GM18861 (cell line): Measurements from ENCODE around the gene ATP9B.

Experiments
- ATAC-seq: cut with Tn5 transposase; IDR thresholded peaks from one replicate; pipeline ENCODE4 v1.9.1; 2021; ENCODE audit not compliant: unreplicated experiment

ATP9B gene

DNA sequence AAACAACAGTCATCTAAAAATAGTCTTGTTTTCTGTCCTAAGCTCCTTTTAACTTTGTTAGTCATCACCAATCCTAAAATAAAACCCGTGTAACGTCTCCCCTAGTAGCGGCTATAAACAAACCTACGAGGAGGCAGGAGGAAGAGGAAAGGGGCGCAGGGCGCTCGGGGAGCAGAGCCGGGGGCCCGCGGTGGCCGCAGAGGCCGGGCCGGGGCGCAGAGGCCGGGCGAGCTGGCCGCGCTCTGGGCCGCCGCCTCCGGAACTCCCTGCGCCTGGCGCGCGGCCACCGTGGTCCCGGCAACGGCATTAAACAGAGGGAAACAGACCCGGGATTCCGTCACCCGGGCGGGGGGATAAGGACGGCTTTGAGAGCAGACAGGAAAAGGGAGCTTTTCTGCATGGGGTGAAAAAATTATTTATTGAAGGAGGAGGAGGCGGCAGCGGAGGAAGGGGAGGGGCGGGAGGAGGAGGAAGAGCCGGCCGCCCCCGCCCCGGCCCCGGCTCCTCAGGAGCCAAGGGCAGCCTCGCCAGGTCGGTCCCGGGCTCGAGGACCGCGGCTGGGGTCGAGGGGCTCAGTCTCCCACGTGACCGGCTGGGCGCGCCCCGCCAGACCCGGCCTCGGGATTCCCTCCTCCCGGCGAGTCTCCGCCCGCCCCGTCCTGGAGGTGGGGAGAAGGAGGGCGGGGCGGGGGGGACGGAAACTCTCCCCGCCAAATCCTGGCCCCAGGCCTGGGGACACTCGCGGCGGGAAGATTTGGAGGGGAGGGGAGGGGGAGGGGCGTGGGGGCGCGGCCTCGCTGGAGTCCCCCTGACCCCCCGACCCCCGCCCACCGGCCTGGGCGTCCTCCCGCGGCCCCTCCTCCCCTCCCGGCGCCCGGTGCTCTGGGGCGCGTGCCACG lies 324.7 kb downstream of the ATP9B start:
- ATAC-seq = no peak

DNA sequence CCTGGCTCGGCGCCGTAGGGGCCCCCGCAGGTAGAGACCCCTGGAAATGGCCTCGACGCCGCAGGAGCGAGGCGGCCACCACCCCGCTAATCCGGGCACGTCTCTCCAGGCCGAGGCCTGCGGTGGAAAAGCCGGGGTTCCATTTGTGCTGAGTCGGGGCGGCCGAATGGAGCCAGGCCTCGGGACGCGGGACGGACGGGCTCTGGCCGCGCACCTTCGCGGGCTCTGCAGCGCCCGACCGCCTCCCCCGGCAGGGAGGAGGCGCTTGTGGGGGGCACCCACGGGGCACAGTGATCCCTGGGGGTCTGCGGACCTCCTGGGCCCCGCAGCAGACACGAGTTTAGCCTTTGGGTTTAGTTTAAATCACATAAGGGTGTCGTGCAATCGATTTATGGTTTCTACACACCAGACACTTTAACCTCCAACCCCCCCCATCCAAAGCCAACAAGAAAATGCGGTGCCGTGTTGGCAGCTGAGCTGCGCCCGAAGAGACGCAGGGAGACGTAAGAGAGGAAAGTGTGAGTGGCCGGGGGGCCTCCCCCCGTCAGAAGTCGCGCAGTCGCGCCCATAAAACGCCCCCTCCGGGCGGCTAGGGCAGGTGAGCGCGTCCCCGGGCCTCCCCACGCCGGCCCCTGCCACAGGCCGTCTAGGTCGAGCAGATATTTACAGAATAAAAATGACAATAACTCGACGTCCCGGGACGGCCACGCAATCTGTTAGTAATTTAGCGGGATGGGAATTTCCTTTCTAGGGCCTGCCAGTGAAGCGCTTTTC lies 325.5 kb downstream of the ATP9B start:
- ATAC-seq = no peak

DNA sequence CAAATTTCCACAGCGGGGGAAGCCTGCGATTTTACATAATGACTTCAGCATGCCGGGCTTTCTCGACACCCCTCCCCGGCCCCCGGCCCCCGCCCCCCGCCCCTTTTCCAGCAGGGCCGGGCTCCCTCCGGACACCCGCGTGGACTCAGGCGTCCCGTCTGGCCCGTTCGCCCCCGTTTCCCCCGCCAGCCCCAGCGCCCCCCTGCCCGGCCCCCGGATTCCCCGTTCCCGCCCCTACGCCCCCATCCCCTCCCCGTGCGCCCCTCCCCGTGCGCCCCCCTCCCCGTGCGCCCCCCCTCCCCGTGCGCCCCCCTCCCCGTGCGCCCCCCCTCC lies 326.1 kb downstream of the ATP9B start:
- ATAC-seq = no peak

DNA sequence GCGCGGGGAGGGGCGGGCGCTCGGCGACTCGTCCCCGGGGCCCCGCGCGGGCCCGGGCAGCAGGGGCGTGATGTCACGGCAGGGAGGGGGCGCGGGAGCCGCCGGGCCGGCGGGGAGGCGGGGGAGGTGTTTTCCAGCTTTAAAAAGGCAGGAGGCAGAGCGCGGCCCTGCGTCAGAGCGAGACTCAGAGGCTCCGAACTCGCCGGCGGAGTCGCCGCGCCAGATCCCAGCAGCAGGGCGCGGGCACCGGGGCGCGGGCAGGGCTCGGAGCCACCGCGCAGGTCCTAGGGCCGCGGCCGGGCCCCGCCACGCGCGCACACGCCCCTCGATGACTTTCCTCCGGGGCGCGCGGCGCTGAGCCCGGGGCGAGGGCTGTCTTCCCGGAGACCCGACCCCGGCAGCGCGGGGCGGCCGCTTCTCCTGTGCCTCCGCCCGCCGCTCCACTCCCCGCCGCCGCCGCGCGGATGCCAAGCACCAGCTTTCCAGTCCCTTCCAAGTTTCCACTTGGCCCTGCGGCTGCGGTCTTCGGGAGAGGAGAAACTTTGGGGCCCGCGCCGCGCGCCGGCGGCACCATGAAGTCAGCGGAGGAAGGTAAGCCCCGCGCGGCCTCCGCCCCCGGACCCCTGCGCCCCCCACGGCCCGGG lies 326.7 kb downstream of the ATP9B start, which contains the start of gene NFATC1:
NFATC1 (plus strand) TSS at position 170 of the 644 bp plus-strand sequence; CDS start at position 465, 295 bp downstream.
- no peak for ATAC-seq

DNA sequence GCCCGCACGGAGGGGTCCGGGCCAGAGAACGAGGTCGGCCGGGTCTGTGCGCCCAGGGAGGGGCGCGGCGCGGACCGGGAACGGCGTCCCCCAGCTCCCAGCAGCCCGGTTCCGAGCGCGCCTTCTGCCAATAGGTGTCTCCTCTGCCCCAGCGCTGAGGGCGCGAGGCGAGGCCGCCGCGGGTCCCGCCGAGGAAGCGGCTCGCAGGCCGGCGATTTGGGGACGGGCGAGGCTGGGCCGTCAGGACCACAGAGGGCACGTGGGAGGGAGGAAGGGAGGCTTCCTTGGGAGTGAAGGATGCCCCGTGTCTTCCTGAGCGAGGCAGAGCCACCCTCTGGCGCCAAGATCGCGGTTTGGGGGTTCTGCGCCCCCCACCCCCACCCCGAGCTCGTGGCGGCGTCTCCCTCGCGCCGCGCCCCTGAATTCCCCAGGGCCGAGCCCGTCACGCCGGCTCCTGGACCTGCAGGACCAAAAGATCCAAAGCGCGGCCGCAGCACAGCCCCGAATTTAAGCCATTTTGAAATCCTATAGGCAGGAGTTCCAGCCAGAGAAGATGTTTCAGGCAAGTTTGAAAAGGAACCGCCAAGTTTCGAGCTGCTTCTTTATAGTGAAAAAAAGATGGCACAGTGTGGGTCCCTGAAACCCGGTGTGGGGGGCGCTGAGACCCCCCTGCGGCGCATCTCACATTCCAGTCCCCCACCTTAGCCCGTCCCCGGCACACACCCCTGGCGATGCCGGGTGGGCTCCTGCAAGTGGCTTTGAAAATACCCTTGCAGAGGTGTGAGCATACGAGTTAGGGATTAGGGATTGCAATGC lies 327.4 kb downstream of the ATP9B start:
- no peak for ATAC-seq

DNA sequence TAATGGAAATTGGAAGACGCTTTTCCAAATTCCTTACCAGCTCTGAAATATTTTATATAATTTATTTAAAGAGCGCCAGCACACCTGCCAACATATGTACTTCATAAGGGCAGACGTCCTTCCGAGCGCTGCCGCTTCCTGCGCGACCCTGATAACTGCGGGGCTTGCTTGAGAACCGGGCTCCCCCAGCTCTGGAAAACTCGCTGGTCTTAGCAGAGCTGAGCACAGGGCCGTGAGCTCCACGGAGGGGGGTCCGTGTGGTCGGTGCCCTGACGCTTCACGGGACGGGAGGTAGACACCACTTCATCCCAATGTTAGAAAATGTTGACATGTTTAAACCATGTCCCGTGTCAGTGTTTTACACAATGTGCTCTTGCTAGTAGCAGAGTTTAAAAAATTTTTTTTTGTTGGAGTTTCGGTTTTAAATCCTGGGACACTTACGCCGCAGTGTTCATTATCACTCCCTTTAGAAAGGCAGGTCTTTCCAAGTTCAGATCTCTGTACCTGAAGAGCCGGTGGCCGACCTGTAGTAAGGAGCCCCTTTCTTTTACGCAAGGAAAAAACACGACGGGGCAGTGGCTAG lies 328.1 kb downstream of the ATP9B start:
- no peak for ATAC-seq

DNA sequence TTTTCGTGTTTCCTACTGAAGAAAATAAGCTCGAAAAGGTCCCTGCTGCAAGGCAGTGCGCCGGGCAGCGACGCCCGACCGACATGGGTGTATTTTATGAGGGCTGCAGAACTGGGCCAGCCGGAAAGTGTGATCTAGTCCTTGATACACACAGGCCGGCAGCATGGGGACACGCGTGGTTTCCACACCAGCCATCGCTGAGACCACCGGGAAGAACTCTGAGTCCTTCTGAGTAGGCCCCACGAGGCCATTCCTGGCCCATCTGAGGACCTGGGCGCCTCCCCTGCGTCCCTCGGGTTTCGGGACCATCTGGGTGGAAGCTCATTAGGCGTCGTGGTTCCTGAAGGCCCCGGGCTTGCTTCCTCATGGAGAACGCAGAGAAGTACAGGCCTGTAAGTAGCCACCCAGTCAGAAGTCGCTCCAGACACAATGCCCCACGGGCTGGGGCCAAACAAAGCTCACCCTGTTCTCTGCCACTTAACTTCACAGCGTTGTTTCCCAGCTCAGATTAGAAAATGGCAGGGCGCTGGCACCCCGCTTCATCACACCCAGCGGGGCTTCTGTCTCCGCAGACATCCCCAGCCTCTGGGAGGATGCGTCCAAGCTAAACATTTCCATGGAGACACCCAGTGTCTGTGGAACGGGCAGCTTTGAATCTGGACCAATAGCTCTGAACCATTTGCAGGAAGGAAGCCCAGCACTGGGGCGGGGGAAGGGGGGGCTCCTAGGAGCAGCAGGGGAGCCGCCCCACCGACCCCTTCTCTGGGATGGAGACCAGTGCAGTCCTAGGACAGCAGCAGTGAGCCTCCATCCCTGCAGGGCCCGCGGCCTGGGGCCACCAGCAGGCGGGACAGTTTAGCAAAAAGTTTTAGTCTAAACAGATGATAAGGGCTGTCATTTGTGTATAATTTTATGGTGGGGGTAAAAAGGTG lies 328.9 kb downstream of the ATP9B start:
- ATAC-seq = no peak

DNA sequence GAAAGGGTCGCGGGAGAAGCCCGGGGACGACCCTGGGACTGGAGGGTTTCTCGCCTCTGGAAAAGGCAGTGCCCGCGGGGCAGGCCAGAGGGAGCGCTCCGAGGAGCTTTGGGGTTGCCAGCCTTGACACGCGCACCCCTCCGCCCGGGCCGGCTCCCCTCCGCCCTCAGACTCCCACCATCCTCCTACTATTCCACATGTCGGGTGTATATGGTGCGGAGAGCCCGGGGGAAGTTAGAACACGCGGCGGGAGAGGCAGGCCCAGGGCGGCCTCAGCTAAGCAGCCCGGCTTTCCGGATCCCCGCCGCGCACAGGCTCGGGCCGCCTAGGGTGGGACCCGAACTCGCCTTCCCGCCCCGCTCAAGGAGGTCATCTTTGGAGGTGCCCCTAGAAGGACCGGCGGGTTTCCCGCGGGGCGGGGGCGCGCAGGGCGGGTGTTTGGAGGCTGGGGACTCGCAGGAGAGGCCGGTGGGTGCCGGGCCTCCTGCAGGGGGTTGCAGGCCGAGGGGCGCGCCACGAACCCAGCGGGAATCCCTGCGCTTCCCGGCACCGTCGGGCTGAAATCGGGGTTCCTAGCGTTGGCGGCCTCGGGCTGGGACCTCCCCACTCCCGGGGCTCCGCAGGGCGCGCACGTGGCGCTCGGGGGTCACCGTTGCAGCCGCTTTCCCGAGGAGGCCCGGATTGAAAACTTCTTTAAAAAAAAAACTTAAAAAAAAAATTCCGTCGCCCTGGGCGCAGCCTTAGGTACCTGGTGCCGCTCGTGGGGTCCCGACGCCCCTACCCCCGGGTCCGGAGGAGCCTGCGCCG lies 330.3 kb downstream of the ATP9B start:
- no peak for ATAC-seq

DNA sequence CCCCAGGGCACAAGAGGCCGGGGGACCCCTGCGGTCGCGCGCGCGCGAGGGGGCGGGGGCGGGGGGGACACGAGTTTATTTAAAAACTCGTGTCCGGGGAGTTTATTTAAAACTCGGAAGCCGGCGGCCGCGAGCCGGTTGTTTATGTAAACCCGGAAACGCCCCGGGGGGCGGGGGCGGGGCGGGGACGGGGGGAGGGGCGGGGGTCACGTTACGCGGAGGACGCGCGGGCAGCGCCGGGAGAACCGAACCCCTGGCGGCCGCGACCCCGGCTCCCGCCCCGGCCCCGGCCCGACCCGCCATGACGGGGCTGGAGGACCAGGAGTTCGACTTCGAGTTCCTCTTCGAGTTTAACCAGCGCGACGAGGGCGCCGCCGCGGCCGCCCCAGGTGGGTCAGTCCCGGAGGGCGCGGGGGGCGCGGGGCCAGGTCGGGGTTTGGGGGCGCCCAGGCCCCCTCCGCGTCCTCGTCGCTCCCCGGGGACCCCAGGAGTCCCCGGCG lies 330.9 kb downstream of the ATP9B start:
- ATAC-seq = no peak

DNA sequence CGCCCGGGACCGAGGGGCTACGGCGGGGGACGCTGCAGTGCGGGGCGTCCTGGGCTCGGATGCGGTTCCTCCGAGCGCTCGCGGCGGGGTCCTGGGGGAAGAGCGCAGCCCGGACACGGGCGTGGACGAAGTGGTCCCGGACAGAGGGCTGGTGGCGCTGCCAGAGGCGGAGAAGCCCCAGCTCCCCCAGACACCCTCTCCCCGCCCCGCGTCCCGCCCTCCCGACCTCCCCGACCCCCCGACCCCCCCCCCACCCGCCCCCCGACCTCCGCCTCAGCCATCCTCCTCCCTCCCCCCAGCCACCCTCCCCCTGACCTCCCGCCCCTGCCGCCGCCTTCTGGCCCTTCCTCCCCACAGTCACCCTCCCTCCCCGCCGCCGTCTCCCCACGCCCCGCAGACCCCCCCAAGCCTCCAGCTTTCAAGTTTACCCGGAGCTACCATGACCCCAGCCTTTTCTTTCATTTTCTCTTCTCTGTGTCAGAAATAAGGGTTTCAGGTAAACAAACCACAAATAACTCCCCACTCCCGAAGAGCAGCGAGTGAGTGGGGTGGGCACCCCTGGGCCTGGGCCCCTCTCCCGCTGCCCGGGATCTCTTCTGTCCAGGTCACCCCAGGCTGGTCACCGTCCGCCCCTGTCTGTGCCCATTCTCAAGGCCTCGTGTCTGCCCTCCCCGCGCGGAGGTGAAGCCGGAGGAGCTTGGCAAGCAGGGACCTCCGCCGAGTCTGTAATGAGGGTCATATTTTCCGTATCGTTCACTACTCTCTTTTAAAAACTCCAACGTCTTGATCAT lies 331.6 kb downstream of the ATP9B start:
- ATAC-seq = no peak

DNA sequence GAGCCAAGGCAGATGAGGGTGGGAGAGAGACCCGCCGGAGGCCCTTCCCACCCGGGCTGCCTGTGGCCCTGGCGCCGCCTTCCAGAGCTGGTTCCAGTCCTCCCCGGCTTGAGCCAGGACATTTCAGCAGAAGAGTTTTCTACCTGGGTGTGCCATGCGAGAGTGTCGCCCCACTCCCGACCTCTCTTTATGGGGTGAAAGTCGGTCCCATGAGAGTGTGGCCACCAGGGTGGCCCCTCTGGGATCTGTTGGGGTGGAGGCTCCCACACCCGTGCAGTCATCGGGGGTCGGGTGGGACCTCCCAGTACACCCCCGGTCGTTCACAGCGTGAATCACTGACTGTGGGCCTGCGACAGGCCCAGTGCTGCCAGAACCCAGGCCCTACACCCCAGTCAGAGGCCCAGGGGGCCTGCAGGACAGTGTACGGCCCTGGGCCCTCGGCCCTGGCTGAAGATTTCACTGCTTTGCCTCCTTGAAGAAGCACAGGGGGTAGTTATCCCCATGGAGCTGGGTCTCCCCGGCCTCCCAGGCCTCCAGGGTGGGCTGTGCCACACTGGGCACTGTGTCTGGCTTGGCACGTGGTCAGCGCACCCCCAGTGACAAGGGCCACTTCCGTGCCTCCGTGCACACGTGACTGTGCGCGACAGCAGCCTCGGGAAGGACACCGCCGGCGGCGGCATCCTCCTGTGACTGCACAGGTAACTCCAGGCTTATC lies 332.5 kb downstream of the ATP9B start:
- ATAC-seq = no peak

DNA sequence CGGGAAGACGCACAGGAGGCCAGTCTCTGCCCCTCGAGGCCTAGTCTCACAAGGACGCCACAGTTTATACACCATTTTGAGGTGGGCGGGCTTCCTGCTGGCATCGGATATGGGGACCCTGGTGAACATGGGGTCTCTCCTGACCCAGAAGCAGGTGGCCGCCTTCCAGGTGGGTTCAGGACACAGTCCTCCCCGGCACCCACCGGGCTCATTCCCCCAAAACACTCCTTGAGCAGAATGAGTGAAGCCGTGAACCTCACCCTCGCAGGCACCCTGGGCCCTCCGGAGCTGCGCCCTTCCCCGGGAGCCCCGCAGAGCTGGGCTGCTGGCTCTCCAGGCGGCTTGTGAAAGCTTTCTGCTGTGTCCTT lies 333.0 kb downstream of the ATP9B start:
- ATAC-seq = no peak

DNA sequence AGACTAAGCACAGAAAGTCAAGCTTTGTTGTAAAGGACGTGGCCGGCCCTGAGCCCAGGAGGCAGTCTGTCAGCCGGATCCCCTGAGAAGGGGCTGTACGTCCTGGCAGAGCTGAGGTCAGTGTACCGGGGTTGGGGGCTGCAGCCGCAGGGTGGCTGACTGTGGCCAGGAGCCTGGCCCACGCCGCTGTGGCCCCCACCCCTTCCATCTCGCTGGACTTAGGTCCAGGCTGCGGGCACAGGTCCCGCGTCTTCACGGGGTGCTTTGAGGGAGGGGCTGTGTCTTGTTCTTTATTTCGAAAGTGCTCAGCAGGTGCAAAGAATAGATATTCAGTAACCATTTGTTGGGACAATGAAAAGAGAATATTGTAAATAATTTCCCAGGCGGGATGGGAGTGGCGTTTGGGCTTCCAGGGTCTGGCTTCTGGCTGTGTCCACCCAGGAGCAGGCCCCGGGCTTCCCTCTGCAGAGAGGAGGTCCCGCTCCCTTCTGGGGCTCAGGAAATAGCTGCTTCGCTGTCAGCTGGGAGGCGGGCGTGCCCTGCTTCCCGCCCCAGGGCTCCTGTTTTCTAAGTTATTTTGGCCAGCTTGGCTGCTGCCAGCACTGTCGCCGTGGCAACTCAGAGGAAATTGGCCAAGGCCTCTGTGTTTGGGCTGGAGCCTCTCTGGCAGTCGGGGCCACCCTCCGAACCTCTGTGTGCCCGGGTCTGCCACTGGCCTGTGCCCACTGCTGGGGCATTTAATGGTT lies 334.0 kb downstream of the ATP9B start:
- no peak for ATAC-seq

DNA sequence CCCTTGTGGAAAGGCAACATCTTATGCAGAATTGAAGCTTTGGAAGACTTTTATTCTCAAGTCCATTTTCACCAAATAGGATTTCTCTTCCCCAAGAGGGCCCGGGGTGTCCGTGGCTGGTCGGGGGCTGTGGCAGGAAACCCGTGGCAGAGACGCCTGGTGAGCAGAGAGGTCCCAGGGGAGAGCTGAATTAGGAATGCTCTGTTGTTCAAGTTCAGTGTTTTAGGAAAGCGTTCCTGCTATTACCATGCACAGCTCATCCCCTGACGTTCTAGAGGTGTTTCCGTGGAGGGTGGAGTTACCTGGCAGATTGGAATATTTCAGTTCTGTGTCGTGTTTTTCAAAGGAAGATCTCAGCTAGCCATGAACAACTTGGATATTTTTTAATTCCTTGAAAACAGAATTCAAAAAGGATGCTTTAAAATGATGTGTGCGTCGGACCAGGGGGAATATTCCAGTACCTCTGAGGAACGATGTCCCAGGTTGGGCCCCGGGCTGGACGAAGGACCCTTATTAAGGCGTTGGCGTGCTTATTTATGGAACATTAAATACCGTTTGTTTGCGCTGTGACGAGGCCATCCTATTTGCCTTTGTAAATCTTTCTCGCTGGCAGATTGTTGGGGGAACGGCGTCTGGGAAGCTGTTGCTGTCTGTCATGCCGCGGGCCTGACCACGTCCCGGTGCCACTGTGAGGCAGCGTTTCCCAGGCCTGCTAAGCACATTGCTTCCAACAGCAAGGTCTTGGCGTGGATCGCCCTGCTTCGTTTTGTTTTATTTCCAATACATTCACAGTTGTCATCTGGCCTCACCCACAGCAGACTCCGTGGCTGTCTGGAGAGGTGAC lies 334.8 kb downstream of the ATP9B start:
- ATAC-seq = no peak

DNA sequence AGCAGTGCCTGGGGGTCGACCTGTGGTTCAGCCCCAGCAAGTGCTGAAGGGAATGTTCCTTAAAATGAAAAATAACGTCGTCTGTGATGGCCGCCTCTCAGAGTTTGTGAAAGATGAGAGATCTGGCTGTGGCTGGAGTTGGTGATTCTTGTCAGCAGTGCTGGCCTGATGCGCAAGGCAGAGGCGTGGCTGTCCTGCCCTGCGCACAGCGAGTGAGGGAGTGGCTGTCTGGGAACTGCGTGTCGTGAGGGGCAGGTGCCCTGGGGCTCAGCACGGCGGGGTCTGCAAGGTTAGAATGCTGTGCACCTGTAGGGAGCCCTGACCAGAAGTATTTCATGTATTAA lies 335.3 kb downstream of the ATP9B start:
- ATAC-seq = no peak
